ENCODE measurements around the gene EXT2.

EXT2 gene

DNA sequence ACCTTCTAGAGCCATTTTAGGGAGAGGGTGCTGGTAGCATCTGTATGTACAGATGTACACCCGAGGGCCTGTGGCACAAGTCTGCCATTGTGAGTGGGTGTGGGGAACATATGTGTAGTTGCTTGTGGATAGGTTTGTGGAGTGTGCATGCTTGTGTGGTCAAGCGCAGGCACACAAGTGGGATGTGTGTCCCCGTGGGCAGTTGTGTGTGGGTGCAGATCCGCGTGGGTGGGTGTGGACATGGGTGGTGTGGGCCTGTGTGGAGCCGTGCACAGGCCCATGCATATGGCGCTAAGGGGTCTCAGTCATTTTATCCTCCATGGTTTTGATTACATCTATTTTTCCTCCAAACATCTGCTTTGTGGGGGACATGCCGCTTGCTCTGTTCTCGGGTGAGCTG is 185.7 kb downstream of the EXT2 start:
- no peak overlapping the region for H3K4me3 ChIP-seq (replicated peaks; ENCODE audit: low read depth, low read length)
- TF ChIP-seq, protein P1, sequence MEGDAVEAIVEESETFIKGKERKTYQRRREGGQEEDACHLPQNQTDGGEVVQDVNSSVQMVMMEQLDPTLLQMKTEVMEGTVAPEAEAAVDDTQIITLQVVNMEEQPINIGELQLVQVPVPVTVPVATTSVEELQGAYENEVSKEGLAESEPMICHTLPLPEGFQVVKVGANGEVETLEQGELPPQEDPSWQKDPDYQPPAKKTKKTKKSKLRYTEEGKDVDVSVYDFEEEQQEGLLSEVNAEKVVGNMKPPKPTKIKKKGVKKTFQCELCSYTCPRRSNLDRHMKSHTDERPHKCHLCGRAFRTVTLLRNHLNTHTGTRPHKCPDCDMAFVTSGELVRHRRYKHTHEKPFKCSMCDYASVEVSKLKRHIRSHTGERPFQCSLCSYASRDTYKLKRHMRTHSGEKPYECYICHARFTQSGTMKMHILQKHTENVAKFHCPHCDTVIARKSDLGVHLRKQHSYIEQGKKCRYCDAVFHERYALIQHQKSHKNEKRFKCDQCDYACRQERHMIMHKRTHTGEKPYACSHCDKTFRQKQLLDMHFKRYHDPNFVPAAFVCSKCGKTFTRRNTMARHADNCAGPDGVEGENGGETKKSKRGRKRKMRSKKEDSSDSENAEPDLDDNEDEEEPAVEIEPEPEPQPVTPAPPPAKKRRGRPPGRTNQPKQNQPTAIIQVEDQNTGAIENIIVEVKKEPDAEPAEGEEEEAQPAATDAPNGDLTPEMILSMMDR (IDR thresholded peaks at IDR 0.05; ENCODE audit: insufficient read depth, low read length, poor library complexity, severe bottlenecking) = no peak
- no peaks in the 10 kb centered on the region; the same call in none of the 2 replicates for H3K27me3 ChIP-seq (replicated peaks; ENCODE audit: control insufficient read depth, insufficient read depth, low read length)
- H3K36me3 ChIP-seq (ENCODE audit: control insufficient read depth, insufficient read depth, low read length) = no peaks in the 10 kb centered on the region
- DNase-seq (ENCODE audit: extremely low read depth, insufficient read length) = no peak

DNA sequence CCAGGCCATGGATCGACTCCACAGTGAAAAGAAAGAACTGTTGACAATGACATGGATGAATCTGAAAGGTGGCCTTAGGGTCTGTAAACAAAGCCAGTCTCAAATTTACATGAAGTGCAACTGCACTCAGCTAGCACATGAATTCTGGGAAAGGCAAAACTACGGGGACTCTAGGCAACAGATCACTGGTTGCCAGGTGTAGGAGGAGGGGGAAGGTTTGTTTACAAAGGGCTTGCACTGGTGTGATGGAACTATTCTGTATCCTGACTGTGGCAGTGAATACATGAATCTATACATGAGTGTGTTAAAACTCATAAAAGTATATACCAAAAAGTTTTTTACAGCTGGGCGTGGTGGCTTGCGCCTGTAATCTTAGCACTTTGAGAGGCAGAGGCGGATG is 187.1 kb downstream of the EXT2 start:
- H3K27me3 ChIP-seq (replicated peaks; ENCODE audit: control insufficient read depth, insufficient read depth, low read length) = no peaks in the 10 kb centered on the region; the same call in none of the 2 replicates
- TF ChIP-seq, protein P1 (IDR thresholded peaks at IDR 0.05; ENCODE audit: insufficient read depth, low read length, poor library complexity, severe bottlenecking) = no peak
- DNase-seq (ENCODE audit: extremely low read depth, insufficient read length) = no peak
- no peak overlapping the region for H3K4me3 ChIP-seq (replicated peaks; ENCODE audit: low read depth, low read length)
- H3K36me3 ChIP-seq (ENCODE audit: control insufficient read depth, insufficient read depth, low read length) = no peaks in the 10 kb centered on the region

GRCh38 chr11:44285756-44286155 is 190.3 kb downstream of the EXT2 start:
- TF ChIP-seq, protein P1 (IDR thresholded peaks at IDR 0.05; ENCODE audit: insufficient read depth, low read length, poor library complexity, severe bottlenecking) = no peak
- no peaks in the 10 kb centered on the region; the same call in none of the 2 replicates for H3K27me3 ChIP-seq (replicated peaks; ENCODE audit: control insufficient read depth, insufficient read depth, low read length)
- no peak overlapping the region for H3K4me3 ChIP-seq (replicated peaks; ENCODE audit: low read depth, low read length)
- H3K36me3 ChIP-seq (ENCODE audit: control insufficient read depth, insufficient read depth, low read length) = no peaks in the 10 kb centered on the region
- DNase-seq (ENCODE audit: extremely low read depth, insufficient read length) = no peak

DNA sequence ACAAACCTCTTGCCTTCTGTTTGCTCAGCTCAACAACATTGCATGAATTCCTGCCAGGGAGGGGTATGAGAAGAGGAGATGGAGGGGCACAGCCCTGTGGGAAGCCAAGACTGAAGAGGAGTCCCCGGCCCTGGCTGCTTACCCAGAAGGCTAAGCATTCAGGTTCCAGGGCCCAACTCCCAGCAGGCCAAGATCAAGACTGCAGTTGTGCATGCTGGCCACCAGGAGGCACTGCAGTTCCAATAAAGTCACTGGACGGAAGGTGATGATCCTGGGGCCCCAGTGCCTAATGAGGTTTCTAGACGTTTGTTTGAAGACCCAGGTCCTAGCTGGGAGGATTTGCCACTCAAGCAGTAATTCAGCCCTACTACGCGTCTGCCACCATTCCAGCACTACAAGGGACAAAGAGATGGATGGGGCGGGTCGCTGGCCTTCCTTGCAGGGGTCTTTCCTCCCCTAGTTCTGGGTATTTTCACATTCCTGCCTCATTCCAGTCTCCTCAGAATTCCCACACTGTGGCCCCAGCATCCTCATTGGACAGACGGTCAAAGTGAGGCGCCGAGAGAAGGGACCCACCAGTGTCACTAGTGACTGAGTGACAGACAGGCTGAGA is 190.9 kb downstream of the EXT2 start:
- Histone ChIP-seq H3K36me3 (ENCODE audit: control insufficient read depth, insufficient read depth, low read length) (no peaks in the 10 kb centered on the region), H3K27me3 (replicated peaks; ENCODE audit: control insufficient read depth, insufficient read depth, low read length) (no peaks in the 10 kb centered on the region; the same call in none of the 2 replicates), H3K4me3 (replicated peaks; ENCODE audit: low read depth, low read length) (no peak overlapping the region)
- DNase-seq (ENCODE audit: extremely low read depth, insufficient read length) = no peak
- TF ChIP-seq, protein P1 (IDR thresholded peaks at IDR 0.05; ENCODE audit: insufficient read depth, low read length, poor library complexity, severe bottlenecking) = peak; percentile 95

GRCh38 chr11:44286911-44287310 is 191.4 kb downstream of the EXT2 start:
- DNase-seq (ENCODE audit: extremely low read depth, insufficient read length) = no peak
- TF ChIP-seq, protein P1 (IDR thresholded peaks at IDR 0.05; ENCODE audit: insufficient read depth, low read length, poor library complexity, severe bottlenecking) = no peak
- Histone ChIP-seq H3K4me3 (replicated peaks; ENCODE audit: low read depth, low read length) (no peak overlapping the region), H3K27me3 (replicated peaks; ENCODE audit: control insufficient read depth, insufficient read depth, low read length) (no peaks in the 10 kb centered on the region; the same call in none of the 2 replicates), H3K36me3 (ENCODE audit: control insufficient read depth, insufficient read depth, low read length) (no peaks in the 10 kb centered on the region)

- Histone ChIP-seq H3K4me3 (replicated peaks; ENCODE audit: low read depth, low read length) (no peak overlapping the region), H3K36me3 (ENCODE audit: control insufficient read depth, insufficient read depth, low read length) (no peaks in the 10 kb centered on the region), H3K27me3 (replicated peaks; ENCODE audit: control insufficient read depth, insufficient read depth, low read length) (no peaks in the 10 kb centered on the region; the same call in none of the 2 replicates)
- TF ChIP-seq, protein P1 (IDR thresholded peaks at IDR 0.05; ENCODE audit: insufficient read depth, low read length, poor library complexity, severe bottlenecking) = no peak
- DNase-seq (ENCODE audit: extremely low read depth, insufficient read length) = no peak
Measured at GRCh38 chr11:44288133-44288526, 192.7 kb downstream of the EXT2 start.
